ENCODE measurements around the gene ZNF263. TPM values are rescaled to one million over a fixed set of nuclear protein-coding genes. Genes with fewer than 3 reads are reported as not detected.
"Not testable (repeated sequence)": the region's sequence is repeated elsewhere in the genome, so short reads cannot be mapped to it uniquely, and the experiment has no call there.

Gene ZNF263
- total RNA-seq, 1 donor from 2014 or later = 29.4 TPM

GRCh38 chr16:3268294-3268693 is 15.0 kb upstream of the ZNF263 start:
- no peaks in the 10 kb centered on the region for H3K36me3 Mint-ChIP-seq (ENCODE audit: insufficient read depth)
- H3K9me3 Mint-ChIP-seq (ENCODE audit: low read depth) = no peaks in the 10 kb centered on the region
- peaks cover 6% of the 10 kb centered on the region for H3K27me3 Mint-ChIP-seq
- H3K4me1 Mint-ChIP-seq (ENCODE audit: low read depth) = no peaks in the 10 kb centered on the region
- no peak overlapping the region for H3K27ac Mint-ChIP-seq
- no peak for DNase-seq (ENCODE audit: low spot score, unreplicated experiment)
- no peak for TF ChIP-seq CTCF (IDR thresholded peaks at IDR 0.05; ENCODE audit: unreplicated experiment)
- H3K4me3 Mint-ChIP-seq (ENCODE audit: low read depth) = no peak overlapping the region

- not testable (repeated sequence) for H3K36me3 Mint-ChIP-seq (ENCODE audit: insufficient read depth); DNase-seq (ENCODE audit: low spot score, unreplicated experiment); H3K9me3 Mint-ChIP-seq (ENCODE audit: low read depth); H3K4me3 Mint-ChIP-seq (ENCODE audit: low read depth); H3K4me1 Mint-ChIP-seq (ENCODE audit: low read depth); H3K27ac Mint-ChIP-seq
- peaks cover 14% of the 10 kb centered on the region for H3K27me3 Mint-ChIP-seq
These were observed 12.6 kb upstream of the ZNF263 start for GRCh38 chr16:3270718-3271117.

GRCh38 chr16:3271281-3271680 is 12.0 kb upstream of the ZNF263 start:
- not testable (repeated sequence) for H3K27ac Mint-ChIP-seq; H3K9me3 Mint-ChIP-seq (ENCODE audit: low read depth); DNase-seq (ENCODE audit: low spot score, unreplicated experiment); H3K4me1 Mint-ChIP-seq (ENCODE audit: low read depth); H3K4me3 Mint-ChIP-seq (ENCODE audit: low read depth); H3K36me3 Mint-ChIP-seq (ENCODE audit: insufficient read depth)
- H3K27me3 Mint-ChIP-seq = peaks cover 16% of the 10 kb centered on the region

- Mint-ChIP-seq H3K36me3 (ENCODE audit: insufficient read depth) (no peaks in the 10 kb centered on the region), H3K27ac (no peak overlapping the region)
- no peak for TF ChIP-seq CTCF (IDR thresholded peaks at IDR 0.05; ENCODE audit: unreplicated experiment)
These were observed 8.8 kb upstream of the ZNF263 start for GRCh38 chr16:3274490-3274889.

GRCh38 chr16:3274947-3275346 is 8.3 kb upstream of the ZNF263 start:
- TF ChIP-seq CTCF (IDR thresholded peaks at IDR 0.05; ENCODE audit: unreplicated experiment) = no peak
- no peaks in the 10 kb centered on the region for H3K4me1 Mint-ChIP-seq (ENCODE audit: low read depth)
- no peak overlapping the region for H3K4me3 Mint-ChIP-seq (ENCODE audit: low read depth)
- H3K36me3 Mint-ChIP-seq (ENCODE audit: insufficient read depth) = no peaks in the 10 kb centered on the region
- H3K9me3 Mint-ChIP-seq (ENCODE audit: low read depth) = no peaks in the 10 kb centered on the region
- peaks cover 34% of the 10 kb centered on the region for H3K27me3 Mint-ChIP-seq
- no peak overlapping the region for H3K27ac Mint-ChIP-seq
- no peak for DNase-seq (ENCODE audit: low spot score, unreplicated experiment)

More at GRCh38 chr16:3274490-3274889, 8.8 kb upstream of the ZNF263 start:
- H3K4me3 Mint-ChIP-seq (ENCODE audit: low read depth) = no peak overlapping the region
- no peaks in the 10 kb centered on the region for H3K4me1 Mint-ChIP-seq (ENCODE audit: low read depth)
- DNase-seq (ENCODE audit: low spot score, unreplicated experiment) = no peak
- no peaks in the 10 kb centered on the region for H3K9me3 Mint-ChIP-seq (ENCODE audit: low read depth)
- peaks cover 34% of the 10 kb centered on the region for H3K27me3 Mint-ChIP-seq

GRCh38 chr16:3276679-3277078 is 6.6 kb upstream of the ZNF263 start:
- no peaks in the 10 kb centered on the region for H3K4me1 Mint-ChIP-seq (ENCODE audit: low read depth)
- DNase-seq (ENCODE audit: low spot score, unreplicated experiment) = no peak
- peaks cover 34% of the 10 kb centered on the region for H3K27me3 Mint-ChIP-seq
- H3K9me3 Mint-ChIP-seq (ENCODE audit: low read depth) = no peaks in the 10 kb centered on the region
- no peaks in the 10 kb centered on the region for H3K36me3 Mint-ChIP-seq (ENCODE audit: insufficient read depth)
- no peak overlapping the region for H3K4me3 Mint-ChIP-seq (ENCODE audit: low read depth)
- no peak for TF ChIP-seq CTCF (IDR thresholded peaks at IDR 0.05; ENCODE audit: unreplicated experiment)
- H3K27ac Mint-ChIP-seq = no peak overlapping the region

All from progenitor cell of endocrine pancreas (in vitro differentiated cells).